H1 (cell line): ENCODE measurements around the gene HMX1. TPM values are rescaled to one million over a fixed set of nuclear protein-coding genes. Genes with fewer than 3 reads are reported as not detected.

ENCODE experiments used
- CTCF ChIA-PET: fragments of 300-600 bp; sonication (Branson Sonifier 250); formaldehyde crosslinking; loops from one replicate; lab custom pipeline; 2021; ENCODE audit not compliant: partially characterized antibody; lab: Charles Lee
- POLR2A ChIA-PET: fragments of 300-600 bp; sonication (Branson Sonifier 250); formaldehyde crosslinking; loops from one replicate; lab custom pipeline; 2021; ENCODE audit warnings: inconsistent platforms; ENCODE audit not compliant: partially characterized antibody; lab: Charles Lee
- DNase-seq, 2 experiments: peaks; one replicate each; pipeline versions ENCODE4 v3.0.0 to v3.0.0-alpha.2; 2010 to 2022; ENCODE audit warnings: low spot score in 2 of 2, low read depth in 1 of 2, mixed read lengths in 1 of 2
- FAIRE-seq: peaks from 2 replicates; lab custom pipeline; 2011; peaks lifted over from hg19 to GRCh38; lab: Jason Lieb, UNC
- H2AFZ ChIP-seq: 2 replicates; pipeline ENCODE4 v1.8.1; 2012; ENCODE audit warnings: low read length, inconsistent platforms
- H2AK5ac ChIP-seq: 2 replicates; pipeline ENCODE4 v1.6.1; 2013; ENCODE audit warnings: low read depth, low read length
- H2BK120ac ChIP-seq: replicated peaks from 2 replicates; pipeline ENCODE3; 2013; ENCODE audit warnings: low read depth, low read length, inconsistent platforms
- H2BK12ac ChIP-seq: 2 replicates; pipeline ENCODE4 v1.6.1; 2013; ENCODE audit warnings: low read depth, low read length
- H2BK15ac ChIP-seq: 2 replicates; pipeline ENCODE4 v1.6.1; 2013; ENCODE audit warnings: low read length
- H2BK20ac ChIP-seq: 2 replicates; pipeline ENCODE4 v1.6.1; 2013; ENCODE audit warnings: low read length
- H2BK5ac ChIP-seq: 2 replicates; pipeline ENCODE4 v1.6.1; 2013; ENCODE audit warnings: low read depth, low read length
- H3K14ac ChIP-seq: 2 replicates; pipeline ENCODE4 v1.6.1; 2013; ENCODE audit warnings: inconsistent platforms; ENCODE audit not compliant: insufficient read length
- H3K18ac ChIP-seq: 2 replicates; pipeline ENCODE4 v1.6.1; 2013; ENCODE audit warnings: low read length; ENCODE audit errors: extremely low read depth
- H3K23ac ChIP-seq: 2 replicates; pipeline ENCODE4 v1.6.1; 2013; ENCODE audit warnings: inconsistent platforms; ENCODE audit not compliant: insufficient read length
- H3K23me2 ChIP-seq: 2 replicates; pipeline ENCODE4 v1.6.1; 2013; ENCODE audit warnings: low read depth, low read length
- H3K27ac ChIP-seq: 2 replicates; pipeline ENCODE4 v1.6.1; 2011; ENCODE audit warnings: low read depth, low read length, inconsistent platforms
- H3K27me3 ChIP-seq, 4 experiments: replicated peaks in 1 of 4; 1 replicate in 1 of 4; 2 replicates in 3 of 4; pipeline versions ENCODE4 v1.6.1 to v1.8.1; 2011 to 2013; ENCODE audit warnings: low read length in 3 of 4, mild to moderate bottlenecking in 3 of 4, inconsistent platforms in 2 of 4, mixed read lengths in 2 of 4, moderate library complexity in 1 of 4; ENCODE audit not compliant: control insufficient read depth in 3 of 4, insufficient read depth in 3 of 4; ENCODE audit errors: extremely low read depth in 1 of 4
- H3K36me3 ChIP-seq, 4 experiments: 2 replicates each; pipeline versions ENCODE4 v1.6.1 to v1.8.1; 2011 to 2013; ENCODE audit warnings: mild to moderate bottlenecking in 4 of 4, low read length in 3 of 4, moderate library complexity in 2 of 4, control low read depth in 1 of 4, inconsistent platforms in 1 of 4; ENCODE audit not compliant: insufficient read depth in 4 of 4, control insufficient read depth in 2 of 4
- H3K4ac ChIP-seq: replicated peaks from 2 replicates; pipeline ENCODE3; 2013; ENCODE audit warnings: low read length, low read depth, mixed read lengths, inconsistent platforms; ENCODE audit not compliant: insufficient read length
- H3K4me1 ChIP-seq, 4 experiments: replicated peaks in 1 of 4; 1 replicate in 1 of 4; 2 replicates in 3 of 4; pipeline versions ENCODE4 v1.6.1 to v1.8.1; 2011 to 2013; ENCODE audit warnings: low read length in 3 of 4, inconsistent platforms in 2 of 4, mixed read lengths in 1 of 4; ENCODE audit not compliant: insufficient read depth in 4 of 4, control insufficient read depth in 3 of 4
- H3K4me2 ChIP-seq, 2 experiments: 2 replicates each; pipeline versions ENCODE4 v1.6.1 to v1.8.1; 2011 to 2013; ENCODE audit warnings: low read depth in 2 of 2, low read length in 2 of 2, control low read depth in 1 of 2, inconsistent platforms in 1 of 2, mild to moderate bottlenecking in 1 of 2; ENCODE audit not compliant: insufficient read depth in 1 of 2
- H3K4me3 ChIP-seq, 4 experiments: fragments of 200-600, 300-600 bp in 1 of 4; sonication (generic), shearing (Covaris generic), sonication (Bioruptor Twin) in 1 of 4; 2 replicates each; pipeline versions ENCODE4 v1.5.1 to v1.8.1; 2011 to 2016; ENCODE audit warnings: low read length in 4 of 4, low read depth in 3 of 4, control low read depth in 2 of 4, inconsistent platforms in 2 of 4, mild to moderate bottlenecking in 2 of 4, mixed read lengths in 1 of 4, moderate library complexity in 1 of 4; ENCODE audit not compliant: insufficient read depth in 2 of 4; ENCODE audit errors: extremely low read depth in 1 of 4
- H3K56ac ChIP-seq: replicated peaks from 2 replicates; pipeline ENCODE3; 2013; ENCODE audit warnings: low read depth, mild to moderate bottlenecking, mixed read lengths, low read length, inconsistent platforms; ENCODE audit not compliant: insufficient read length
- H3K79me1 ChIP-seq: 2 replicates; pipeline ENCODE4 v1.6.1; 2013; ENCODE audit warnings: low read depth, low read length, control low read depth
- H3K79me2 ChIP-seq, 2 experiments: 2 replicates each; pipeline versions ENCODE4 v1.6.1 to v1.8.1; 2012 to 2013; ENCODE audit warnings: low read length in 2 of 2, mild to moderate bottlenecking in 2 of 2, inconsistent platforms in 1 of 2; ENCODE audit not compliant: insufficient read depth in 2 of 2, control insufficient read depth in 1 of 2
- H3K9ac ChIP-seq, 4 experiments: replicated peaks in 1 of 4; 1 replicate in 1 of 4; 2 replicates in 3 of 4; pipeline versions ENCODE4 v1.6.1 to v1.8.1; 2011 to 2013; ENCODE audit warnings: low read depth in 3 of 4, low read length in 3 of 4, control low read depth in 2 of 4, mild to moderate bottlenecking in 2 of 4, moderate library complexity in 2 of 4, inconsistent platforms in 1 of 4; ENCODE audit errors: extremely low read depth in 1 of 4
- H3K9me3 ChIP-seq, 2 experiments: 2 replicates each; pipeline versions ENCODE4 v1.6.1 to v1.8.1; 2012 to 2013; ENCODE audit warnings: mild to moderate bottlenecking in 2 of 2, moderate library complexity in 2 of 2, control low read depth in 1 of 2, inconsistent platforms in 1 of 2, low read depth in 1 of 2, low read length in 1 of 2, mixed read lengths in 1 of 2; ENCODE audit not compliant: insufficient read depth in 2 of 2
- H4K20me1 ChIP-seq, 2 experiments: replicated peaks in 1 of 2; 2 replicates each; pipeline versions ENCODE3 to v1.8.1; 2011 to 2013; ENCODE audit warnings: inconsistent platforms in 2 of 2, low read length in 2 of 2, mild to moderate bottlenecking in 1 of 2; ENCODE audit not compliant: insufficient read depth in 2 of 2, control insufficient read depth in 1 of 2
- H4K5ac ChIP-seq: 2 replicates; pipeline ENCODE4 v1.6.1; 2013; ENCODE audit warnings: low read length, low read depth, mixed read lengths, inconsistent platforms; ENCODE audit not compliant: insufficient read length
- H4K8ac ChIP-seq: 2 replicates; pipeline ENCODE4 v1.8.0; 2013; ENCODE audit warnings: mild to moderate bottlenecking, moderate library complexity, low read length, inconsistent platforms; ENCODE audit not compliant: insufficient read depth; ENCODE audit errors: extremely low read depth
- H4K91ac ChIP-seq: replicated peaks from 2 replicates; pipeline ENCODE3; 2013; ENCODE audit warnings: low read length, mixed read lengths, inconsistent platforms; ENCODE audit not compliant: insufficient read length
- HDAC2 ChIP-seq, 2 experiments: fragments of 300-600 bp in 1 of 2; sonication (generic) in 1 of 2; IDR thresholded peaks; 2 replicates each; pipeline ENCODE4 v1.6.1; 2011 to 2012; ENCODE audit warnings: low read depth in 2 of 2, low read length in 2 of 2, mild to moderate bottlenecking in 2 of 2, moderate library complexity in 2 of 2, borderline replicate concordance in 1 of 2, inconsistent platforms in 1 of 2
- KDM5A ChIP-seq: fragments of 200-600 bp; IDR thresholded peaks from 2 replicates; pipeline ENCODE4 v1.7.1; 2012; ENCODE audit warnings: mild to moderate bottlenecking, low read length, inconsistent platforms, mixed read lengths
- WGBS, 2 experiments: shearing (Covaris generic) in 1 of 2; methylation state at CpG; one replicate each; pipeline versions ENCODE4 v1.1.6 to v1.1.7; 2013 to 2015; ENCODE audit warnings: low lambda C conversion rate in 2 of 2, mixed read lengths in 2 of 2, inconsistent platforms in 1 of 2, low coverage in 1 of 2, missing lambda C conversion rate in 1 of 2; ENCODE audit not compliant: insufficient replicate concordance in 2 of 2, insufficient coverage in 1 of 2, insufficient read length in 1 of 2; ENCODE audit errors: extremely low coverage in 1 of 2, missing lambda C conversion rate in 1 of 2; 5-methylcytosine and 5-hydroxymethylcytosine counted together
- polyA plus RNA-seq, 7 experiments: library from polyadenylated mRNA; depleted of rRNA in 3 of 7; stranded (reverse) in 5 of 7; unstranded in 2 of 7; fragments of >200 nt in 5 of 7; fragments of 200-250 nt in 2 of 7; gene quantifications; 1 replicate in 5 of 7; 2 replicates in 1 of 7; 4 replicates in 1 of 7; pipeline versions ENCODE4 v1.2.1 to v1.2.3, GENCODE V29; 2011 to 2013; ENCODE audit warnings: missing spikeins in 2 of 7, mixed read lengths in 2 of 7
- total RNA-seq: library from RNA; stranded (reverse); fragmentation: NEBNext Ultra II Directional; extraction: Animal tissue kit (Norgen Biotek cat#: 25700); gene quantifications from 2 replicates; pipeline ENCODE4 v1.2.1, GENCODE V29; 2021

The HMX1 gene
- total and polyA plus RNA-seq, 2 of the 8 experiments (the other 6 are each of a cell fraction or from before 2014, with no cell fraction given) = 0.26 TPM; not detected in 1

GRCh38 chr4:8850830-8851188 is 20.8 kb downstream of the HMX1 start:
- DNase-seq = peak in 1 of 2 experiments; percentile 39
- no peaks in the 10 kb centered on the region for H3K9me3 ChIP-seq
- no peak overlapping the region for H3K9ac ChIP-seq
- no peak overlapping the region for H3K4ac ChIP-seq
- no peak for FAIRE-seq
- H3K23me2 ChIP-seq = no peaks in the 10 kb centered on the region
- peaks cover 0 to 15% (median 7%) of the 10 kb centered on the region in 4 experiments; a peak in 6 of 7 replicates for H3K4me1 ChIP-seq
- H3K14ac ChIP-seq = no peak overlapping the region
- no peak overlapping the region for H3K23ac ChIP-seq
- no peaks in the 10 kb centered on the region for H3K79me1 ChIP-seq
- no peak overlapping the region for H2AK5ac ChIP-seq
- H3K4me3 ChIP-seq = no peak overlapping the region
- no peaks in the 10 kb centered on the region for H3K79me2 ChIP-seq
- no peak overlapping the region for H3K56ac ChIP-seq
- no peak overlapping the region for H3K4me2 ChIP-seq
- no peak overlapping the region for H2BK15ac ChIP-seq
- peaks cover 3 to 5% of the 10 kb centered on the region in 2 experiments for H4K20me1 ChIP-seq
- no peak overlapping the region for H4K5ac ChIP-seq
- ChIA-PET POLR2A (no interaction called here), CTCF (no interaction called here)
- no peak overlapping the region for H3K27ac ChIP-seq
- no peak overlapping the region for H2BK120ac ChIP-seq
- H4K8ac ChIP-seq = no peak overlapping the region
- no peak overlapping the region for H3K18ac ChIP-seq
- H3K36me3 ChIP-seq = no peaks in the 10 kb centered on the region
- H3K27me3 ChIP-seq = peaks cover 17 to 29% (median 25%) of the 10 kb centered on the region in 4 experiments
- H2BK12ac ChIP-seq = 0 out of 2 replicates have a peak overlapping the region, but pooled peaks have one; percentile 39
- H2BK5ac ChIP-seq = no peak overlapping the region
- H4K91ac ChIP-seq = no peak overlapping the region
- 89% methylated on average over 7 of the region's 8 CpGs; no CpG with 5 or more reads in 1 of the 2 experiments for WGBS, 2 experiments
- no peak overlapping the region for H2AFZ ChIP-seq
- TF ChIP-seq KDM5A = no peak
- no peak for TF ChIP-seq HDAC2 (IDR thresholded peaks at IDR 0.05; ENCODE audit: borderline replicate concordance in 1 of 2, low read depth in 2 of 2, low read length in 2 of 2)
- H2BK20ac ChIP-seq = no peak overlapping the region
